DMS79 treated with DMSO at 0.1 percent for 48 hours (cell line): ENCODE results near the gene ELK3.

Source experiments
- DNase-seq: peaks from one replicate; lab custom pipeline; 2025; lab: John Stamatoyannopoulos, UW

ELK3 gene

DNA sequence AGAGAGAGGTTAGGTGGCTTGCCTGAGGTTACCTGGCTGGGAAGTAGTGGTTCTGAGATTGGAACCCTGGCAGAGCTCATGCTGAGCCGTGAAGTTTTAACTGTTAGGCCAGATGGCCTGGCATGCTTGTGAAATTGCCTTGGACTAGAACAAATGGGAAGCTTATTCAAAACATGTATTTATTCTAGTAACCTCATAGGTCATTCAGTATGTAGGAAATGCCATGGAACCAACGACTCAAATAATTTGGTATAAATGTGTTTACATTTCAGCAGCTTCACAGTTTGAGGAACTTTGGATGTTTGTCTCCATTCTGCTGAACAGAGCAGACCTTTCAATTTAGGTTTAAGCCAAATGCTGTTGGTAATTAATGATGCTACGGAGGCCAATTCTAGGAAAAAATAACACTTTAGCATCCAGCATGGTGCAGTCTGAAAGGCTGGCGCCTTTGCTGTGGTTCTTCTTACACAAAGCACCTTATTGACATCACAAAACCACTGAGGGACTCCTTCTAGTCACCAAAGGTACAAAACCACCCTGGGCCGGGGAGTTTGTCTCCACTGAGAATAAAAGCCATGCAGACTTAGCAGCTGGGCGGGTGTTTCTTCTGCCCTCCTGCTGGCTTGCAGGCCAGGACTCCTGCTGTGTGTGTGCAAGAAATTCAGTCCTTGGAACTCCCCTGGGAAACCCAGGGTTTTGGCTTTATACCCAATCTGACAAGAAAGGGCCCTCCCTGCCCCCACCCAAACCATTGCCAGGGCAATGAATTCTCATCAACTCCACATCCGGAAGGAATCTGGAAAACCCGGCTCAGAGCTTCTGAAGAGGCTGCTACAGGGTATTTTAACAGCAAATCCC lies 64.2 kb downstream of the ELK3 start:
- no peak for DNase-seq

DNA sequence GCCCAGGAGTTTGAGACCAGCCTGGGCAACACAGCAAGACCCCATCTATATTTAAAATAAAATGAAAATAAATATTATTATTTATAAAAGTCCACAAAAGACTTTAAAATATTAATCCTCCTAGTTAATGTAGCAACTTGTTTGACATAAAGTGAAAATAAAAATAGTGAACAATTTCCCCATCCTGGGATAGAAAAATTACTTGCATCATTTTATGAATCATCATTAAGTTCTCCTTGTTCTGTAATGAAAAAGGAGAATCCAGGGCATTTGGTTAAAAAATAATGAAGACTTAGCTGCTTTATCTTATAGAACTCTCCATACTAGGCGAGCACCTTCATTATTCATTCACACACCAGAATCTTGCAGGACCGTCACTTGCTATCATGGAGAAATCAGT lies 66.1 kb downstream of the ELK3 start:
- no peak for DNase-seq

DNA sequence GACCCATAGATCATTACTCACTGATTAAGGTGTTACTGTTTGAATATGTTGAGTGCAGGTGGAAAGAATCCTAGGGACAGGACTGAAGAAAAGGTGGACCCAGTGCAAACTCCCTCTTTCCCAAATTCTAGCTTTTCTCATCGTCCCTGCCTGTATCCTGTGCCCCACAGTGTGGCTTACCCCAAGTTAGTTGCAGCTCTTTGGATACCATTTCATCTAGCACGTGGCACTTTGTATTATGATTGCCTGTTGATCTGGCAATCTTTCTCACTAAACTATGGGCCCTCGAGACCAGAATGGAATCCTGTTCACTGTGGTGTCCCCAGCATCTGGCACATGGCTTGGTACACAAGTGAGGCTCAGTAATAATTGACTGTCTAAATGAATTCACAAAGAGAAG lies 66.5 kb downstream of the ELK3 start:
- DNase-seq = no peak

DNA sequence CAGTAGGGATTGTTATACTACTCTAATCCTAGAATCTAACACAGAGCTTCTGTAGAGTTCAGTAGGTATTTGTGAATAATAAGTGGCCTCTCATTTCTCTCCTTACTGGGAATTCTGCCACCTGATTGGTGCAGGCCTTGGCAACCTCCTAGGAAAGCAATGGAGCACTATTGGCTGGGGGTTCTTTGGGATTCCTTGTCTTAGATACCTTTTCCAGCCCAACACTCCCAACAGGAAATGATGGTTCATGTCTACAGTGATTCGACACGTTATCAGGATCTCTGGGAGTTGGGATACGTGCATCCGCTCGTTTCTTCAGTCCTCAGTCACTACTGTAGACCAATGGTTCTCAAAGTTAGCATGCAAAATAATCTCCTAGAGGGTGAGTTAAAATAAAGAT lies 67.4 kb downstream of the ELK3 start:
- DNase-seq = no peak

DNA sequence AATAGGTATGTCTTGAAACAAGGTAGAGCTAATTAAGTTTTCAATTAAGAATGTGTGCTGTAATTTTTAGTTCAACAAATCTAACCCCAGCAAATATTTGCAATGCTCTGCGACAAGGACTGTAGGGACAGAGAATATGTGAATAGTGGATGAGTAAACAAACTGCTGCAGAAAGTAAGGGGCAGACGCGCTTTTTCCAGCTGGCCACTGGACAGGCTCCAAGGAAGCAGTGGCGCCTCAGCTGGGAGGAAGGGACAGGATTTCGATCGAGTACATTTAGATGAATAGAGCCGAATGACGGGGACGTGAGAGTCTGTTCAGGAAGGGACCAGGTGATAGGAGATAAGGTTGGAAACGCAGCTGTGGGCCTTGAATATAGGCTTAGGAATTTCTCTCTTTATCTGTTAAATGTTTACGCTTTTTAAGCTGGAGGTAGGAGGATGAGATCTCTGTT lies 69.3 kb downstream of the ELK3 start:
- no peak for DNase-seq

DNA sequence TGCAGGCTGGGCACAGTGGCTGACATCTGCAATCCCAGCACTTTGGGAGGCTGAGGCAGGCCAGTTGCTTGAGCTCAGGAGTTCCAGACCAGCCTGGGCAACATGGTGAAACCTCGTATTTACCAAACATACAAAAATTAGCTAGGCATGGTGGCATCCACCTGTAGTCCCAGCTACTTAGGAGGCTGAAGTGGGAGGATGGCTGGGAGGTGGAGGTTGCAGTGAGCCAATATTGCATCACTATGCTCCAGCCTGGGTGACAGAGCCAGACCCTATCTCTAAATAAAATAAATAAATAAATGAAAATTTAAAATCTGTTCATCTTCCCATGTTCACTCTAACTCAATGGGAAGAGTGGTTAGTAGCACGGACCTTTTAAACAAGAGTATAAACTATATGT lies 71.2 kb downstream of the ELK3 start:
- no peak for DNase-seq

DNA sequence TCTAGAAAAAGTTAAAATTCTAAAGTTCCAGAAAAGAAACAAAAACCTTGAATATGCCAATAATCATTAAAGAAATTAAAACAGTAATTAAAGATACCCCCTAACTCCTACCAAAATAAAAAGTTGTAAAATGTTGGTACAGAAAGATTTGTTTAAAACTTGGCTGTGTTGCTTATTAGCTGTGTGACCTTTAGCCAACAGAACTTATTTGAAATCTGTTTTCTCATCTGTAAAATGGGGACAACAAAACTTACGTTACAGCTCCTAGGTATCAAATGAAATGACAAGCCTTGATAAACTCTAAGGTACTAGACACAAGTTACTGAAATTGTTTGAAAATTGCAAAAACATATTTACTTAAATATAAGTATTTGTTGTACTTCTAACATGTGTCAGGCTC lies 71.7 kb downstream of the ELK3 start:
- DNase-seq = no peak

DNA sequence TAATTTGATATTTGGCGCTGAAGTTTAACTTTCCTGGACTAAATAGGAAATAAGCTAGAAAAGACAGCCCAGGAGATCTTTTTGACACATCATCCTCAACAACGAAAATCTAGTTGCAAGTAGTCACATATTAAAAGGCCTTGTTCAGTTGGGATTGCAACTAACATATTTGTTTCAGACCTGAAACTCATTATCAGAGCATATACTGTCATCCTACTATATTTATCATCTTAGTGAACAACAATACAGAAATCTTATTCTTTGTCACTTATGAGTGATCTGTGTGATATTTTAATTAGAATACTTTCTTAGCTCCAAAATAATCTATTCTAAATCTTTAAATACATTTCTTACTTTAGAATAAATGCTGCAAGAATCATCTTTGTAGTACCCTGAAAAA lies 72.1 kb downstream of the ELK3 start:
- no peak for DNase-seq

DNA sequence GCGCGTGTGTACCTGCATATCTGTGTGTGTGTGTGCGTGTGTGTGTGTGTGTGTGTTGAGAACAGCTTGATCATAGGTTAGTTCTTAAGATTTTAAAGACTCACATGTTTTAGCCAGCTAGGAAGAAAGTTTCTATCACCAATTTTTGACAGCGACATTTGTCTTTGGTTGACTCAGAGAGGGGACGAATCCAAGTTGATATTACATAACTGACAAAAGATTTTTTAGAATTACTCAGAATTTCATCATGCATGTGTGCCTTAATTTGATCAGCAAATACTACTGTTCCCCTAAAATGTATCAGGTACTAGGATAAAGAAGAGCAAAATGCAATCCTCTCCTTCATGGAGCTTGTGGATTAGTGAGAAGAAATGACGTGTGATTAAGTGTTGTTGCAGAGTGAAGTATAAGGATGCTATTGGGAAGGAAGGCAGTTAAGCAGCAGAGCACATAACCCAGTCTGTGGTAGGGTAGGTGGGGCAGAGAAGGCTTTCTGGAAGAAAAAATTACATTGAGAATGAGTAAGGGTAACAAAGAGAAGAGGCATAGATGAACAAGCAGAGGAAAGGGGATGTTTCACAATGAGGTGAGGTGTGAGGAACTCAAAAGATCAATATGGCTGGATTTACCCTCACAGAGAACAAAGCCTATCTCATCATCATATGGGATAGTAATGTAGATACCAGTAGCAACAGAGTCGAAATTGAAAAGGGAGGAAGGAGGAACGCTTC lies 77.5 kb downstream of the ELK3 start:
- no peak for DNase-seq

DNA sequence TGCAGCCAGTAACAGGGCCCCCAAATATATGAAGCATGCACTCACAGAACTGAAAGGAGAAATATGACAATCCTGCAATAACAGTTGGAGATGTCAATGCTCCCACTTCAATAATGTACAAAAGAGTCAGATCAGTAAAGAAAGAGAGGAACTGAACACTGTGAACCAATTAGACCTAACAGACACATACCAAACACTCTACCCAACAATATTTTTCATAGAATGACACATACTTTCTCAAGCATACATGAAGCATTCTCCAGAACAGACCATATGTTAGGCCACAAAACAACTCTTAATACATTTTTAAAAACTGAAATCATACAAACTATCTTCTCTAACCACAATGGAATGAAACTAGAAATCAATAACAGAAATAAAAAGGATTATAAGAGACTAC lies 80.2 kb downstream of the ELK3 start:
- no peak for DNase-seq

DNA sequence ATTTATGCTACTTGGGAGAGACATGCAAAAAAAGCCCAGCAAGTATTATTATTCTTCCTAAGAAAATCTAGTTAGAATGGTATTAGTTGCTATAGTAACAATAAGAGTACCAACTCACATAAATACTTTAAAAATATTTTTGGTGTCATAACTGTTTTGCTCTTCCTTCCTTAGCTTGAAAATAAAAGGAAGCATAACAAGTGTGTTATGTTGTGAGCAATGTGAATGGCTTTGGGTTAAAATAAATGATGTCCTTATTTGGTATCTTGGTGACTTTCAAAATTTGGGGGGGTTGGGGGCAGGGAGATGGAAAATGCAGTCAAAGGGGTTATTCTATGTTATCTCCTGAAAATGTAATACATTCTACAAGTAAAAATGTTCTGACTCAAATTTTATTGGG lies 91.0 kb downstream of the ELK3 start:
- no peak for DNase-seq

DNA sequence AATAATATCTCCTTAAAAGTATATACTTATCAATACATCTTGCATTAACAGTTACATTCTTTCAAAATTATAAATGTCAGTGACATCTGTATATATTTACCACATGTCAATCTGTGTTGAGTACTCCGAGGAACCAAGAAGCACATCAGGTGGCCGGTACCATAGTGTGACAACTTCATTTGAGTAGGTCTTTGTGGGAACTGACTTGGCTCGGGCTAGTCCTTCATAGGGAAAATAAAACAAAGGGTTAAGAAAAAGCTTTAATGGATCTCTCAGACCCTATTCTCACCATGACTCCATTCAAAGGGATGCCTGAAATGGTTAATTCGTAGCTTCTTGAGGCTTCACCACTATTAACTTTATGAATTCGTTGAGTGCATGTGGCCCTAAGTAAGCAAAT lies 94.9 kb downstream of the ELK3 start:
- no peak for DNase-seq

DNA sequence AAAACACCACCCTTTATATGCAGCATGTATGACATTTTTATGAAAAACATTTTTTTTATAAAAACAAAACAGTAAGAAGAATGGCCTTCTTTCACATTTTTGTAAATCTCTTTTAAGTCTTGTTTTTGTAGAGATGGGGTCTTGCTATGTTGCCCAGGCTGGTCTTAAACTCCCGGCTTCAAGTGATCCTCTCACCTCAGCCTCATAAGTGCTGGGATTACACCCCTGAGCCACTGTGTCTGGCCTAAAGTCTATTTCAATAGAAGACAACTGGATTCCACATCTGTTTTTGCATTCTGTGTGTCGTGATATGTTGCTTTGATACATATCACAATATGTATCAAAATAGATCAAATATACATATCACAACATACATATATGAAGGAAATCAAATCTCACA lies 98.9 kb downstream of the ELK3 start:
- DNase-seq = no peak

DNA sequence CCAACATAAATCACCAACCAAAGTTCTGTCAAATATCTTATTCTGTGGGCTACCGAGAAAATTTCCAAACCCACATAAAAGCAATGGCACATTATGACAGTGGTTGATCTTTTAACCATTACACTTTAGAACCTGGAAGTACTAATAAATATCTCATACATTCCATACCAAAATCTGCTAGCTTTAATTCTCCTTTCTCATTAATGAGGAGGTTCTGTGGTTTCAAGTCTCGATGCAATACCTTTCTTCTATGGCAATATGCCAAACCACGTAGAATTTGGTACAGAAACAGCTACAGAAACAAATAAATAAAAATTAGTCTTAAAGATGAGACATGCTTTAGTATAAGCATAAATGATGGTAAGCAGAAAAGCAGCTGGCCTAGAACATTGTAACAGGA lies 100.7 kb downstream of the ELK3 start:
- DNase-seq = no peak

DNA sequence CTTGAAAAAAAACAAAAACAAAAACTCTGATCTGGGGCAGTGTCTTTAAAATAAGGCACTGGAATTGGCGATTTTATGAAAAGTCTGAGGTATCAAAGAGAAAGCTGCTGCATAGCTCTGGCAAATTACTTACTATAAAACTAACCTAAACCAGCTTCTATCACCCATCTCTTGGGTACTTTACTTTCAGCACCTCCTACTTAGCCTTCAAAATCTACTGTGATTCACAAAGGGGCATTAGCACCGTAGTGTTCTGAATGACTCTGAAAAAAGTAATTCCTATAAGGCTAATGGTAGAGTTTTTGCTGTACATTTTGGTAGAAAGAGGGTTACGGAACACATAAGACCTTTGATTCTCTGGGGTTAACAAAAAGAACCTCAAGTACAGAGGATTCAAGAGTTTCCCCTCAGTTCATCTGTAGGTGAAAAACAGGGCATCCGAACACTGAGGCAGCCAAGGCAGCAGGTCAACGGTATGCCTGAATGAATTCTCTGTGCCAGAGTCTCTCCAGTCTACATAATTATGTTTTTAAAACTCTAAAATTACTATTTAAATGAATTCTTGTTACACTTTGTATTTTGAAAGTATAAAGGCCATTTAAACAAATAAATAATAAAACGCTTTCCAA lies 101.5 kb downstream of the ELK3 start:
- DNase-seq = no peak

DNA sequence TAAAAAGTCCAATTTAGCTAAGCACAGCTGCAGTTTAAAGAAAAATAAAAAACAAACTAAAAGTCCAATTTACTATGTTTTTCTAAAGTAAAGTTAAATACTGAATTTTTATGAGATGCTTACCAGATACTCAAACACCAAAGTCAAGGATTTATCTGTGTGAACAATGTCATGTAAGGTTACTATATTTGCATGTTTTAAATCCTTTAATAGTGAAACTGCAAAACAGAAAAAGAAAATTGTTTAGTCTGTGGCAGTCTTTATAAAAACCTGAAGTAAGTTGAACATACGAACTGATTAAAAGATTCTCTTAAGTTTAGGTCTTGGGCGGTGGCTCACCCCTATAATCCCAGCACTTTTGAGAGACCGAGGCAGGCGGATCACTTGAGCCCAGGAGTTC lies 103.3 kb downstream of the ELK3 start:
- no peak for DNase-seq

DNA sequence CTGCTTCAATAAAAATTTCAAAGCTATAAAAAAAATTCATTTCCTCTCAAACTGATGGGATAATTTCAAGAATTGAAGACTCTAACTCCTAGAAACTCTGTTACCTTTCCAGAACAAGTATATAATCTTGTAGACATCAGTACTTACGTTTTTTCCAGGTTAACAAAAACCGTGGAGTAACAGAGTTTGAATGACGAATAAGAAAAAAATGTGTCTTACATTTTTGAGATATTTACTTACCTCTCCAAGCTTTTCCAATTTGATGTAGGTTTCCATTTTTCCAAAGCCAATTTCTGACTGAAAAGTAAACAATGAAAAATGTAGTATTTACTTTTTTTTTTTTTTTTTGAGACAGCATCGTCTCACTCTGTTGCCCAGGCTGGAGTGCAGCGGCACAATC lies 105.9 kb downstream of the ELK3 start:
- no peak for DNase-seq

DNA sequence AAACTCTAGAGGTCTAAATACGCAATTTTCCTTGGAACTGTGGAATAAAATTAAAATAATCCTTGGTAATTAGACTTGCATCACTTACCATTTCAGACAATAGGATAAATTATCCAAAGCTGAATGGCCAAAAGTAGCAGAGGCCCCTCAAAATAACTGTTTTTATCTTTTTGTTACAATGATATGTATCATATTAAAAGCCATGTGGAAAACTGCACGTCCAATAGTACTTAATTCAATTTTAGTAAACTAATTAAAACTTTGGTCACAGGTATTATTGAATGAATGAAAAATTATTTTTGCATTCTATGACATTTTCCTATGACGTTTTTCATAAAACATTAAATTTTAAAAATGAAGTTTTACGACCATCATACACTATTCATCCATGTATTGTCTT lies 107.6 kb downstream of the ELK3 start:
- DNase-seq = no peak

DNA sequence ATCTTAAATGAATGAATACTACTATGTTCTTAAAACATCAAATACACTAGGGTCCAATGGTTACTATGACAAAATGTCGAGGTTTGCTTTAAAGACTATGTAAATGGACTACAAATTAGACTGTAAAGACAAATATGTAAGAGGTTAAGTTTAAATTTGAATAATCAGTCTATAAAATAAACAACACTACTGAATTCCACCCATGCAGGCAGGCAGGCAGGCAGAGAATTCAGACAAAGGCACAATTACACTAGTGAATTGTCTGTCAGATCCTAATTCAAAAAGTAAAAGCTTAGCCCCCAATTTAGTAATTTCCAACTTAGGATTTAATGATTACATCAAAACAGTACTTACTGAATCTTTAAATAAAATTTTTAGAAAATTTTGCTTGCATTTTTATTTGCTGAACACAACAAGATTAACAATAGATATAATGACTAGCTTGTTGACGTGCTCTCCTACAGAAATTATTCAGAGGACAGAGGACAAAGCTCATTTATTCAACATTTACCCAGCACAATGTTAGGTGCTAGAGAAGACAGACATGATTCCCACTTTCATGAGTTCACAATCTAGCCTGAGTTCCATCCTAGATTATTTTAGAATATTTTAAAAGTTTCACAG lies 108.6 kb downstream of the ELK3 start:
- DNase-seq = no peak

DNA sequence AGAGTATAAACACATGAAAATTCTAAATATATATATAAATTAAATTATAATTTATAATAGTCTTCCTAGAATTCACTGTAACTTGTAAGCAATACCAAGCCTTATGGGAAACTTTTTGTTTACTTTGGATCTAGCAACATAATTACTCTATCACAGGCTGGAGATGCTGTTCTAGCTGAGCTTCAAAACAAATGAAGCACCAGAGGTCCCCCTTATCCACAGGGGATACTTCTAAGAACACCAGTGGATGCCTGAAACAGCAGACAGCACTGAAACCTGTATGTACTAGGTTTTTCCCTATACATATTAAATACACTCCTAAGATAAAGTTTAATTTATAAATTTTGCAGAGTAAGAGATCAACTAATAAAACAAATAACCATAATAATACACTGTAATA lies 109.5 kb downstream of the ELK3 start:
- no peak for DNase-seq

DNA sequence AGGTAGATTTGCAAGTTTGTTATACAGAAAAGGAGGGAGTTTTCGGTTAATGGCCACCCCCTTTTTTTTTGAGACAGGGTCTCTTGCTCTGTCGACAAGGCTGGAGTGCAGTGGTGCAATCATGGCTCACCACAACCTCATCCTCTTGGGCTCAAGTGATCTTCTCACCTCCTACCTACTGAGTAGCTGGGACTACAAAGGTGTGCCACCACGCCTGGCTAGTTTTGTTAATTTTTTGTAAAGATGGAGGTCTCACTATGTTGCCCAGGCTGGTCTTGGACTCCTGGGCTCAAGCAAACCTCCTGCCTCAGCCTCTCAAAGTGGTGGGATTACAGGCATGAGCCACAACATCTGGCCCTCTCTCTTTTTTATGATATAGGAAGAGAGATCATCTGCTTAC lies 111.5 kb downstream of the ELK3 start:
- no peak for DNase-seq

DNA sequence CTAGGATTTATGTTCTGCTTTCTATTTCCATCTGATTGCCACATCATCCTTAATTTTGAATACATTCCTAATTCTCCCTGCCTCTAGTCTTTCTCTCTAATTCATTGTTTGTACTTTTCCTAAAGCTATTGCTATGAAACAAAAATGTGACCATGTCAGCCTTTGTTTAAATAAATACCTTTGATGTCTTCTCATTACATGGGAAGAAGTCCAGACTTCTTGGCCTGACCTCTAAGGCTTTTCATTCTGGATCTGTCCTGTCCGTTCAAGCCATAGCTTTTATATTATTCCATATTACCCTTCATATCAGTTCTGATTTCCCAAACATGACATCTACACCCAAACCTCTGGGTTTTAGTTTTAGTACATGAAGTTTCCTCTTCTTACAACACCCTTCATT lies 114.7 kb downstream of the ELK3 start:
- DNase-seq = no peak

DNA sequence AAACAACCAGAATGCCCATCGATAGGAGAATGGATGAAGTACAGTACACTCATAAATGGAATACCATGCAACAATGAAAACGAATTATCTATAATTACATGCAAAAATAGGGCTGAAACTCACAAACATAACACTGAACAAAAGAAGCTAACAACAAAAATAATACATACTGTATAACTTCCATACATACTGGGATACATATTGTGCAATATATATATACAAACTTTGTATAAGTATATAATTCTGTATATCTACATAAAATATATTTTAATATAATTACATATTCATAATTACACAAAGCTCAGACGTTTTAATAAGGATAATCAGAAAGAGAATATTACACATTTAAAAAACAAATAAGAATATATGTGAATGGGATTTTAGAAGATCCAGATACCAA lies 115.9 kb downstream of the ELK3 start:
- DNase-seq = no peak
